NCI-H774 (cell line): ENCODE measurements around the gene ANO9.

Source experiments
- DNase-seq: peaks from one replicate; lab custom pipeline; 2025; lab: John Stamatoyannopoulos, UW

The ANO9 gene

DNA sequence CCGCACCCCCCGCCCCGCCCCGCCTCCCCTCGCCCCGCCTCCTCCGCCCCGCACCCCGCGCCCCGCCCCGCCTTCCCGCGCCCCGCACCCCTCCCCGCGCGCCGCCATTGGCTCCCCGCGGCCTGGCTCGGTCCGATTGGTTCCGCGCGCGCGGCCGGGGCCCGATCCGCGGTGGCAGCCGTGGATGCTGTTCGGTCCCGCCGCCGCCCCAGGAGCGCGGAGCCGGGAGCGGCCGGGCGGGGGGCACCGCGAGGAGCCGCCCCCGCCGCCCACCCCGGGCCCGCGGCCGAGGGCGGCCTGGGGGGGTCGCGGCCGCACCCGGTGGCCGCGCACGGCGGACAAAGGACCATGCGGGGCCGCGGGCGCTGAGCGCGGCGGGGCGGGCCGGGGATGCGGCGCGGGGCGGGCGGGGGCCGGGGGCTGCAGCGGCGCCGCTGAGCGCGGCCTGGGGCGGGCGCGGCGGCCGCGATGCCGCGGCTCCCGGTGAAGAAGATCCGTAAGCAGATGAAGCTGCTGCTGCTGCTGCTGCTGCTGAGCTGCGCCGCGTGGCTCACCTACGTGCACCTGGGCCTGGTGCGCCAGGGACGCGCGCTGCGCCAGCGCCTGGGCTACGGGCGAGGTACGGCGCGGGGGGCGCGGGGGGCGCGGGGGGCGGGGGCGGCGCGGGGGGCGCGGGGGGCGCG, 72.3 kb downstream of the ANO9 start, which contains the start of gene B4GALNT4:
Gene B4GALNT4, plus strand, starts transcription at position 164 of the 683 bp plus-strand sequence. Its CDS starts 305 bp downstream, at position 469.
- peak; percentile 38 for DNase-seq

DNA sequence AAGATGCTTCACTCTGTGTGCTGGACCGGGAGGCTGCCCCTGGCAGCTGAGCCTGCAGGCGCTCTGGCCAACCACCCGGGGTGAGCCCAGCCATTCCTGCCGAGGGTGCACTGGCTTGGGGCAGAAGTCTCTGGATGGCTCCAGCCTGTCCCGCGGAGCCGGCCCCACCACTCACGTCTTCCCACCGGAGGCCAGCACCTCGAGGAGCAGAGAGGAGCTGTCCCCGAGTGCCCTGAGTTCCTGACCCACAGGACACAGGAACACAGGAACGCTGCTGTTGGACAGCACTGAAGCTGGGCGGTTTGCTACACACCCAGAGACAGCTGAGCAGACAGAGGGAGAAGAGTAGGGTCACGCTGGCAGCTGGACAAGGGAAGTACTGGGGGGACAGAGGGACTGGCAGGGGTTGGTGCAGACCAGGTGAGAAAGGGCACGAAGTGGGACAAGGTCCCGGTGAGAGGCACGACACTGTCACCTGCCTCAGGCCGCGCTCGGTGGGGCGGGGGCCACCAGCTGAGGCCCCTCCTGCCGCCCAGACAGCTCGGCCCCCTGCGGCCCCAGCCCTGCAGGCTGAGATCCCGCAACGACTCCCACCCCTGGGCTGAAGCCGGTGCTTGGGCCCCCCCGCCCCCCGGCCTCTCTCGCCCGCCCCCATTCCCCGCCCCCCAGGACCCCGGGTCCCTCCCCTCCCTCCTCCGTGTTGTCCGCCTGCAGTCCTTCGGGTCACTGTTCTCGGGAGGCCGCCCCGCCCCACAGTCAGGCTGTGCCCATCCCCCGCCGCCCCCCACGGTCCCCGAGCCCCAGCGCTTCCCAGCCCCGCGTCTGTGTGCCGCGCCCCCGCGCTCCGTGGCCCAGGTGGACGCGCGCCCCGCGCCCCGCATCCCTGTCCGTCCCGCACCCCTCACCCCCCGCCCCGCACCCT, 73.1 kb downstream of the ANO9 start:
- no peak for DNase-seq

DNA sequence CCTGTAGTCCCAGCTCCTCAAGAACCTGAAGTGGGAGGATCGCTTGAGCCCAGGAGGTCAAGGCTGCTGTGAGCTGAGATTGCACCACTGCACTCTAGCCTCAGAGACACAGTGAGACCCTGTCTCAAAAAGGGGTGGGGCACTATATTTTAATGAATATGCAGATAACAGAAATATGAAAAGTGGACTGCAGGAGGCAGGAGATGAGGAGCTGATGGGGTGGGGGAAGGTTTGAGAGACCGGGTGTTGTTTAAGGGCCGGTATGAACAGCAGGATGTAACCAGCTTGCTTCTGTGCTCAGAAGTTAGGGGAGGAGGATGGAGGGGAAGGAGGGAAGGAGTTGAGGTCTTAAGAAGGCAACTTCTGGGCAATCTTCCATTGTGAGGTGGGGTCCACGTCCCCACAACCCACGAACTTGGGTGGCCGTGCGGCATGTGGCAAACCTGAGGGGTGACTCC, 73.8 kb downstream of the ANO9 start:
- DNase-seq, result no peak
